Neural cell (in vitro differentiated cells): ENCODE data around the gene SNX30.

Experiments used
- CTCF ChIP-seq: fragments of 450-650 bp; IDR thresholded peaks from 2 replicates; pipeline ENCODE4 v1.5.1; 2014; ENCODE audit warnings: antibody characterized with exemption, mild to moderate bottlenecking, moderate library complexity; ENCODE audit not compliant: poor library complexity, severe bottlenecking
- EP300 ChIP-seq: fragments of 450-650 bp; conservative IDR thresholded peaks from 2 replicates; pipeline ENCODE4 v1.6.1; 2014; ENCODE audit warnings: antibody characterized with exemption, mild to moderate bottlenecking, moderate library complexity; ENCODE audit not compliant: poor library complexity, severe bottlenecking
- EZH2 ChIP-seq: fragments of 200-600, 300-800 bp; shearing (Covaris generic), sonication (generic); IDR thresholded peaks from 2 replicates; pipeline ENCODE4 v1.6.1; 2014; ENCODE audit warnings: antibody characterized with exemption, low read length, borderline replicate concordance, mild to moderate bottlenecking; ENCODE audit not compliant: insufficient read depth, poor library complexity, severe bottlenecking
- POLR2AphosphoS5 ChIP-seq: IDR thresholded peaks from 2 replicates; pipeline ENCODE4 v1.6.1; 2012
- RAD21 ChIP-seq: fragments of 450-650 bp; conservative IDR thresholded peaks from 2 replicates; pipeline ENCODE4 v1.6.1; 2014; ENCODE audit warnings: antibody characterized with exemption, mild to moderate bottlenecking, moderate library complexity
- REST ChIP-seq: IDR thresholded peaks from 2 replicates; pipeline ENCODE4 v1.6.1; 2012; ENCODE audit warnings: borderline replicate concordance
- SMC3 ChIP-seq: fragments of 450-650 bp; conservative IDR thresholded peaks from 2 replicates; pipeline ENCODE4 v1.6.1; 2014; ENCODE audit warnings: antibody characterized with exemption, mild to moderate bottlenecking, moderate library complexity; ENCODE audit not compliant: poor library complexity

GRCh38 chr9:112869917-112870316 is 119.4 kb downstream of the SNX30 start:
- TF ChIP-seq EP300, result no peak
- TF ChIP-seq REST, result no peak
- no peak for TF ChIP-seq CTCF
- no peak for TF ChIP-seq POLR2AphosphoS5
- TF ChIP-seq RAD21, result no peak
- no peak for TF ChIP-seq EZH2
- TF ChIP-seq SMC3, result no peak
